GM19025 (cell line): ENCODE data around the gene DEGS1.

ENCODE experiments used
- ATAC-seq: cut with Tn5 transposase; IDR thresholded peaks from one replicate; pipeline ENCODE4 v1.9.1; 2021; ENCODE audit warnings: mild to moderate bottlenecking, low read depth, moderate library complexity; ENCODE audit not compliant: unreplicated experiment

DEGS1 gene

DNA sequence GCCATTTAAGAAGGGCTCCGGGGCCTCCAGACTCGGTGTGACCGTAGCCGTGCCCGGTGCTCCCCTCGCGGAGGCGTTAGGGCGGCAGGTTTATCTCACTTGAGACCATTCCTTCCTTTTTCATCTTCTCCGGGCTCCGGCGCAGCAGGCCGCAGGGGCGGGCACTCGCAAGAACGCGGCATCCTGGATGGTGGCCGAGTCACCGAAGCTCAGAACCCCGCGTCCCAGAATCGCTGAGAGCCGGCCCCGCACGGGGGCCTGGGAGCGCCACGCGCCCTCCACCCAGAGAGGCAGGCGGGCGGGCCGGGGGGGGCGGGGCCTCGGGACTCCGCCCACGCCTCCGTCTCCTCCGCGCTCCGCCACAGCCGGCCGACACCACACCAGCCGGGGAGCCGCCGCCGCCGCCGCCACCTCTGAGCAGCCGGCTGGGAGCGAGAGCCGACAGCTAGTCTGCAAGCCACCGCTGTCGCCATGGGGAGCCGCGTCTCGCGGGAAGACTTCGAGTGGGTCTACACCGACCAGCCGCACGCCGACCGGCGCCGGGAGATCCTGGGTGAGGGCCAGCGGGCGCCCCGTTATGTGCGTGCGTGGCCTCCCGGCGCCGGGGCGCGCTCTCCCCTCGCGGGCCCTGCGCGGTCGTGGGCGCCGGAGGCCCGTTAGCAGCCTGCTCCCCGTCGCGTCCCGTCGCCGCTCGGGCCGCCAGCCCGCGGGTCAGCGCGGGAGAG lies at the start of gene DEGS1:
Gene DEGS1 (plus strand): TSS at position 375 of the 725 bp plus-strand sequence. CDS start 97 bp downstream, at position 472.
- peak; percentile 69 for ATAC-seq

DNA sequence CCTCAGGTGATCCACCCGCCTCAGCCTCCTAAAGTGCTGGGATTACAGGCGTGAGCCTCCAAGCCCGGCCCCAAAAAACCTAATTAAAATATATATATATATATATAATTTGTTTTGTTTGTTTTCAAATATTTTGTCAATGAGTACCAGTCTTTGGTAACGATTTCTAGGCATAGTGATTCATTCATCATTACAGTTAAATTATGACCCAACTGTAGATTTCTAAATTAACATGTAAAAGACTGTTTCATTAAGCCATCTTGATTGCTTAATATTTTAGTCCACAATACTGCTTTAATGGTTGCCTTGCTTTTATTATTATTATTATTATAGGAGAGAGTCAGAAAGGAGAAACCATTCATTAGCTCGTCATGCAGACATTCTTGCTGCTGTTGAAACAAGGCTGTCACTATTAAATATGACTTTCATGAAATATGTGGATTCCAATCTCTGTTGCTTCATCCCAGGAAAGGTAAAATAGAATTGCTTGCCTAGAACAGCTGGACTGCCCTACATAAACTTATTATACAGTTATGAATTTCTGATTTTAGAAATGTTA lies 49.2 kb upstream of the DEGS1 start:
- ATAC-seq = no peak

DNA sequence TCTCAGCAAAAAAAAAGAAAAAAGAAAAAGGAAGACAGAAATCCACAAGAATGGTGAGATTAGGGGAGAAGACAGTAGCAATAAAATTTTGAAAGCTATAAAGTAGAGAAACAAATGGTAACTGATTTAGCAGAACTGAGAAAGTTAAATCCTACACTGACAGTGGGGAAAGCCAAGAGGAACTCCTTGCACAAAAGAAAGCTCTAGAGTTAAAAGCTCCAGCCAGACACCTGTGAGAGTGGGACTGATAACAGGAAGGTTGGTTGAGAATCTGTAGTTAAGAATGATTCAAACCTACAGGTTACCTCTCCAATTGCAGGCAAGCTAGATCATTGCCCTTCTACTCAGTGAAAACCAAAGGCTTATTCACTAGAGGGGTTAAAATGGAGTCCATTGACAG lies 45.5 kb upstream of the DEGS1 start:
- no peak for ATAC-seq

DNA sequence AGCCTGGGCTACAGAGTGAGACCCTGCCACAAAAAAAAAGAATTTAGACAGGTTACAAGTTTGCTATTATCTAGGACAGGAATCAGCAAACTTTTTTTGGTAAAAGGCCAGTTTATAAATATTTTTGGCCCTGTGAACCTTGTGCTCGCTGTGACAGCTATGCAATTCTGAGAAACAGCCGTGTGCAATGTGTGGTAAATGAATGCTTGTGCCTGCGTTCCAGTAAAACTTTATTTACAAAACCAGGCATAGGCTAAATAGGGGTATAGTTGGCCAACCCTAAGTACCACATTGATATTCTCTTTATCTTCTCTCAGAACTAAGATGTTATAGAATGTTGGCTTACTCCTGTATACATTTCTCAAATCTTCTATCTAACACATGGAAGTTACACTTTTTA lies 44.8 kb upstream of the DEGS1 start:
- no peak for ATAC-seq

DNA sequence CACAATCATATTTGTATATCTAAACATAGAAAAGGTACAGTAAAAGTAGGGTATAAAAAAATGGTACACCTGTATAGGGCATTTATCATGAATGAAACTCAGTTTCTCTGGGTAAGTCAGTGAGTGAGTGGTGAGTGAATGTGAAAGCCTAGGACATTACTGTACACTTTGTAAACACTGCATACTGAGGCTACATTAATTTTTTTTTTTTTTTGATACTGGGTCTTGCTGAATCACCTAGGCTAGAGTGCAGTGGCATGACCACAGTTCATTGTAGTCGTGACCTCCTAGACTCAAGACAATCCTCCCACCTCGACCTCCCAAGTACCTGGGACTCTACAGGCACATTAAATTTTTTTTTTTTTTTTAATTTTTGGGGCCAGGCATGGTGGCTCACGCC lies 41.3 kb upstream of the DEGS1 start:
- no peak for ATAC-seq

DNA sequence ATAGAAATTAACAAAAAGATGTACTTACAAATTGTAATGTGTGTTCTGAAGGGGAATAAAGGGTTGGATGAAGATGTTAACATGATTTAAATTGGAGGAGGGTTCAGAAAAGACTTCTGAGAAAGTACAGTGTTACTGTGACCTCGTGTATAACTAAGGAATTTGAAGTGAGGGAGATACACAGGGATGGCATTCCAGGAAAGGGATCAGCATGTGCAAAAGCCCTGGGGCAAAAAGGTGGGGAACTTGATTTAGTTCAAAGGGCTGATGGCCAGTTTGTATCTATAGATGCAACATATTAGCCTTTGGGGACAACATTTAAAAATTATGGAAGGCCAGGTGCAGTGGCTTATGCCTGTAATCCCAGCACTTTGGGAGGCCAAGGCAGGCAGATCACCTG lies 33.3 kb upstream of the DEGS1 start:
- no peak for ATAC-seq

DNA sequence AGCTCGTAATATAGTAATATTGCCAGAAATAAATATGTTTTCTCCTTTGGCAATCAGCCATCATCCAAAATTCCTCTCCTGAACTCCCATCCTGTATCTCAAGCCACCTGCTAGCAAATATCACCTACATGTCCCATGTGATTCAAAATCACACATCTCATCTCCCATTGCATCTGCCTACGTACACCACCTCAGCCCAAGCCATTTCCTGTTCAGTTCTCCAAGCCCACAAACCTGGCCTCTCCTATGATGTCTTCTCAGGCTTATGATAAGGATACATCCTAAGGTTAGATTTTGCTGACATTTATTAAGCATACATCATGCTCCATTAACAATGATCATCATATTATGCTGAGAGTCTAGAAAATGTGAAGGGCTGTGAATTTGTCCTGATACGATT lies 31.9 kb upstream of the DEGS1 start:
- ATAC-seq = no peak

DNA sequence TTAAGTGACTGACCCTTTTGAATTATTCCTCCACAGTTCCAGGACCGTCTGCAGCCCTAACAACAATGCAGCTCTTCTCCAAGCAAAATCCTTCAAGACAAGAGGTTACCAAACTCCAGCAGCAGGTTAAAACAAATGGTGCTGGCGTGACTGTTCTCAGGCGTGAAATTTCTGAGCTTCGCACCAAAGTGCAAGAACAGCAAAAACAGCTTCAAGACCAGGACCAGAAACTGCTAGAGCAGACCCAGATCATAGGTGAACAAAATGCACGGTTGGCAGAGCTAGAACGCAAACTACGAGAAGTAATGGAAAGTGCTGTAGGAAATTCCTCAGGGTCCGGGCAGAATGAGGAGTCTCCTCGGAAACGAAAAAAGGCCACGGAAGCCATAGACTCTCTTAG lies 25.7 kb upstream of the DEGS1 start:
- no peak for ATAC-seq

DNA sequence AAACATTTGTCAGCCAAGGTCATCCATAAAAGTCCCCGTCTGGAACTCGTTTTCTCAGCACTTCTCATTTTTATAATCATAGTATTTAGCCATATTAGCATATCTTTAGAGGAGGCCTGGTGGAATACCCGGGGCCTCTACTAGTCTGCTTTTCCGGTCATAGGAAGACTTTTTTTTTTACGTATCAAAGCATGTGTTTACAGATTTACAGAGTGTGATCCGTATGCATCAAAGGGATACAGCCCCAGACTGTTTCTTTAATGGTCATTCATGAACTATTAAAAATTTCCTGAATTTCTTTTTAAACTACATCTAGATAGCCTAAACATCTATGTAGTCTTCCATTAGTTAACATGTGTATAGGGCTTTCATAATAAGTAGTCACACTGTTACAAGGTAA lies 23.5 kb upstream of the DEGS1 start:
- ATAC-seq = no peak

DNA sequence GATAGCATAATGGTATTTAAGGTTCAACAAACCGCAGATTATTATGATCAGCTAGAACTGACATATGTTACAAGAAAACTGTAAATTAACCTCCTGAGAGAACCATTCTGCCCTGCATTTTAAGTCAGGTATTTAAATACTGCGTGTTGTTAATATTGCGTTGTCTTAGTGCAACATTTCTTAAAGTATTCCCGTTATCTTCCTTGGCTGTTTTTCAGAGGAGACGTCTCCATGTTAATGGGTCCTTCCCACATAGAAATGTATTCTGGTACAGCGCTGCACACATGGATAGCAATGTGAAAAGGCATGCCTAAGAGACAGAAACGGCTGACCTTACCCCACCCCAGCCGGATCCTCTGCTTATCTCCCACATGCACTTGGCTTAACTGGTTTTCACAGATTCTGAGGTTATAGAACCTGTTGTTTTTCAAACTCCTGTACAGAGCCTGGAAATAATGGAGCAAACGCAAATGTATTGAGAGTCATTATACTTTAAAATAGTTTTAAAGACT lies 22.8 kb upstream of the DEGS1 start:
- ATAC-seq = no peak

DNA sequence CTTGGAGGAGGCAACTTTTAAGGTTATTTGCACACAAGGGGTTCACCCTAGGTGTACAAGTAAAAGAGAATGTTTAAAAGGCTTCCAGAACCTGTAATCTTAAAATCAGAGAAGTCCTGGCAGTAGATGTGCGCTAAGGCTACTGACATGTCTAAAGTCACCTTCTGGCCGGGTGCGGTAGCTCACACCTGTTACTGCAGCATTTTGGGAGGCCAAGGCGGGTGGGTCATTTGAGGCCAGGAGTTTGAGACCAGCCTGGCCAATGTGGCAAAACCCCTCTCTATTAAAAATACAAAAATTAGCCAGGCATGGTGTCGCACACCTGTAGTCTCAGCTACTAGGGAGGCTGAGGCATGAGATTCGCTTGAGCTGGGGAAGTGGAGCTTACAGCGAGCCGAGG lies 20.3 kb upstream of the DEGS1 start:
- no peak for ATAC-seq

DNA sequence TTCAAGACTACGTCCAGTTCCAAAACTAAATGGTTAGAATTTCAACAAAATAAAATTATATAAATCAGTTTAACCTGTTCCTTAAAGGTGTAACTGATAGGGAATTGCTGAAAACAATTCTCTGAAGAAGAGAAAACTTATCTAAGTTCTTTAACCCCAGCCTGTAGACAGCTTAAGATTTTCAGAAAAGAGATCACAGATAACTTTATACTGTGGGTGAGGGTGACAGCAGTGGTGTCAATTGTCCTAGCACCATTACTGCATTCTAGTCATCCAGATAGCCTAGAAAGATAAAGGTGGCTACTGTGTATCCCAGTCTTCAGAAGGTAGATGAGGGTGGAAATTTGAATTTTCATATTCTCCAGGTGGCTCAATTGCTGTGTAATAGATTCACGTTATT lies 19.7 kb upstream of the DEGS1 start:
- no peak for ATAC-seq

DNA sequence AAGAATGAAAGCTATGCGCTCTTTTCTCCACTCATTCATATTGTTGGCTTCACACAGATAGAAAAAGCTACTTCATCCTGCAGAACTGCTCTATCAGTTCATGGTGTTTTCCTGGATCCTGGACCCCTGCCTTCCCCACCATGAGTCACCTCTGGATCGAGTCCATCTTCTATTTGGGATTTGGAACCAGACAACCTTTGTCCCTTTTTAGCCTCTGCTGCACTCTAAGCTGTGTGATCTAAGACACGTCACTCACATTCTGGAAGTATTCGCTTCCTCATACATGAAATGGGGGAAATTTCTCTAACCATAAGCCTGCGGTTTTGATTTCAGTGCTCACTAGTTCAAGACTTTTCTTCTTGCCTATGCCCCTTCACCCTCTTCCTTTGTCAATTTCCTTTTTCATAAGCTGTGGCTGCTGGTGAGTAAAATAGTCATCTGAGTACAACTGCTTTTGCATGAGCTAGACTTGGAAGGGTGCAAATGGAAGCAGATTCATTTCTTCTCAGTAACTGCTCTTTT lies 14.1 kb upstream of the DEGS1 start:
- peak; percentile 97 for ATAC-seq

DNA sequence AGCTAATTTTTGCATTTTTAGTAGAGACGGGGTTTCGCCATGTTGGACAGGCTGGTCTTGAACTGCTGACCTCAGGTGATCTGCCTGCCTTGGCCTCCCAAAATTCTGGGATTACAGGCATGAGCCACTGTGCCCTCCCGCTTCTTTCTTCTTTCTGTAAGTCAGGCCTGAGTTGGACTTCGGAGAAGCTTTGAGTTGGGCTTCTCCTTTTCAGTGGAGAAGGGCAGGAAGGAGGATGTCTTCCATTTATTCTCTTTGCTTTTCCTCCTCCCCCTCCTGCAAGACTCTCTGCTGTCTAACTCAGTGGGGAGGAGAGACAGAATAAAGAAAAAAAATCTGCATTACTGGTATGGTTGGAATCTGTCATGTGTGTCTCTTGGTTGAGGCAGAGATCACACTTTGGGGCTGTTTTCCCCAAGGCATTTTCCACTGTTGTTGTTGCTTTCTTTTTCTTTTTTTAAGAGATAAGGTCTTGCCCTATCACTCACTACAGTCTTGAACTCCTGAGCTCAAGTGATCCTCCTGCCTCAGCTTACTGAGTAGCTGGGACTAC lies 13.2 kb upstream of the DEGS1 start:
- ATAC-seq = no peak

DNA sequence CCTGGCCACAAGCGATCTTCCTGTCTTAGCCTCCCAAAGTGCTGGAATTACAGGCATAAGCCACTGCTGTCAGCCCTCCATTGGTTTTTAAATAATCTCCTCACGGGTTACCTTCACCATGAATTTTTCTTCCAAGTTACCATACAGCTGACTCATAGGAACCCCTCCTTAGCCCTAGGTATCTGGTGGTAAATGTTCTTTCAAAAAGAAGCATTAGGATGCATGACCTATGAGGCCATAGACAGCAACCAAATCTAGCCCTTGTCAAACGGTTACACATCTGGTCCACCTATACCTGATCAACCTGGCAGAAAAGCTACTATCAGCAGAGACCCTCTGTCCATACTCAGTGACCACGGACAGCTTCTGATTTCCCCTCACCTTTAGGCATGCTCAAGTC lies 12.7 kb upstream of the DEGS1 start:
- no peak for ATAC-seq

DNA sequence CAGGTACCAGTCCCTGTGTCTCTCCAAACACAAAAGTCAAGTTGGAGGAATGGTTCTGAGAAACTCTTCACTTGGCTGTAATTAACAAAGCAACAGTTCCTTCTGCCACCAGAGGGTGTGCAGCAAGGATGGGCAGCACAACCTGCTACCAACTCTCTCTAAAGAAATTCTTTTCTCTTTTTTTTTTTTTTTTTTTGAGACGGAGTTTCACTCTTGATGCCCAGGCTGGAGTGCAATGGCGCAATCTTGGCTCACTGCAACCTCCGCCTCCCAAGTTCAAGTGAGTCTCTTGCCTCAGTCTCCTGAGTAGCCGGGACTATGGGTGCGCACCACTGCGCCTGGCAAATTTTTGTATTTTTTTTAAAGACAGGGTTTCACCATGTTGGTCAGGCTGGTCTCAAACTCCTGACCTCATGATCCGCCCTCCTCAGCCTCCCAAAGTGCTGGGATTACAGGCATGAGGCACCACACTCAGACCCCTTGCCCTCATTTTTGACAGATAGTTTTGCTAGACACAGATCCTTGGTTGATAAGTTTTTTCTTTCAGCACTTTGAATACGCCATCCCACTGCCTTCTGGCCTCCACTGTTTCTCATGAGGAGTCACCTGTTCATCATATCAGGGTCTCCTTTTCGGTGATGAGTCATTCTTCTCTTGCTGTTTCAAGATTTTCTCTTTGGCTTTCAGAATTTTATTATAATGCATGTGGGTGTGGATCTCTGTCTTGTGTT lies 12.1 kb upstream of the DEGS1 start:
- no peak for ATAC-seq

DNA sequence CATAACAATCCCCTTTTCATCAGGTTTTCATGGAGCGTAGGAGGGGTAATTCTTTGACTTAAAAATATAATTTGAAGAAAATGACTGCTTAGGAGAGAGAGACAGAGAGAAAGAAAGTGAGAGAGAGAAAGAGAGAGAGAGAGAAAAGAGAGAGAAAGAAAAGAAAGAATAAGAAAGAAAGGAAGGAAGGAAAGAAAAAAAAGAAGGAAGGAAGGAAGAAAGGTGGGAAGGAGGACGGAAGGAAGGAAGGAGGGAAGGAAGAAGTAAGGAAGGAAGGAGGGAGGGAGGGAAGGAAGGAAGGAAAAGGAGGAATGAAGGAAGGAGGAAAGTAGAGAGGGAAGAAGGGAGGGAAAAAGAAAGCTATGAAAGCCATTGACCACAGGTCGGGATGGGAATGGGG lies 10.8 kb upstream of the DEGS1 start:
- no peak for ATAC-seq

DNA sequence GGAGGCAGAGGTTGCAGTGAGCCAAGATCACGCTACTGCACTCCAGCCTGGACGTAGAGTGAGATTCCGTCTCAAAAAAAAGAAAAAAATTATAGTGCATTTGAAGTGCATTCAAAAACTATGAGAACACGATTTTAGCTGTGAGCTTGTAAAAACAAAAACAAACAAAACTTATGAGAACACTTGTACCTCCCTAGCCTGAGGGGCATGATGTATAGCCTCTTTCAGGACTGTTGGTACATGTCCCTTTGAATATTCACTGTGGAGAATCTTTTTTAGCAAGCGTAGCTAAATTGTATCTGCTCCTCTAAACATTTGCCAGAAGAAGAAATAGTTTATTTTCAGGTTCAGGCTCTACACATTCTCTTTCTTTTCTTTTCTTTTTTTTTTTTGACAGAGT lies 9.5 kb upstream of the DEGS1 start:
- no peak for ATAC-seq

DNA sequence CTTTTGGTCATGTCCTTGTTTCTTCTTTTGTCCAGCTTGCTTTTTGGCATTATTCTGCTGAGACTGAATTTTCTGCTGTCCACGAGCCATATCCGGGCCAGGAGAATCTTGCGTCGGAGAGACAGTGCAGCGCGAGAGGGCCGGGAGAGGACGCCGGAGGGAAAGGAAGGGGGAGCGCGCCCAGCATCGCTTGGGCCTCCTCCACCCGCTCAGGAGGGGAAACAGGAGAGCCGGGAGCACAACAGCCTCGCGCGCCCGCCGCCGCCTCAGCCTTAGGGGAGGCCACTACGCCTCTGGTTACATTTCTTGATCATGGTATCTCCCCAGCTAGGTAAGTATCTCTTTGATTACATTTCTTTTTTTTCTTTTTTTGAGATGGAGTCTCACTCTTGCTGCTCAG lies 7.4 kb upstream of the DEGS1 start:
- ATAC-seq = no peak

DNA sequence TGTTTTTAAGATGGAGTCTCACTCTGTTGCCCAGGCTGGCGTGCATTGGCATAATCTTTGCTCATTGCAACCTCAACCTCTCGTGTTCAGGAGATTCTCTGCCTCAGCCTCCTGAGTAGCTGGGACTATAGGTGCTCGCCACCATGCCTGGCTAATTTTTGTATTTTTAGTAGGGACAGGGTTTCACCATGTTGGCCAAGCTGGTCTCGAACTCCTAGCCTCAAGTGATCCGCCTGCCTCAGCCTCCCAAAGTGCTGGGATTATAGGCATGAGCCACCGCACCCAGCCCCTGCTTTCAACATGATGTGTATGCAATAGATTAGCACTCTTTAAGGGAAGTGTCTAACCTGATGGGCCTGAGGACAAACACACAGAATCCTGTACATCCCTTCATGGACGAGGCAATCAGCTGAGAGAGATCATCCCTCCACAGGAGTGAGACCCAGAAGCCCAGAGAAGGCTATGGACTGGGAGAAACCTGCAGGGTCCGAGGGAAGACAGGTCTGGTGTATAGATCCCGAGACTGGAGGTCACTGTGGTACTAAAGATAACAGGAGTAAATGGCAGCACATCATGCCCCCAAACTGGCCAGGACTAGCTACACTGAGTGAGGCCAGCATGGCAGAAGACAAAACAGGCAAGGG lies 5.6 kb upstream of the DEGS1 start:
- ATAC-seq = no peak

DNA sequence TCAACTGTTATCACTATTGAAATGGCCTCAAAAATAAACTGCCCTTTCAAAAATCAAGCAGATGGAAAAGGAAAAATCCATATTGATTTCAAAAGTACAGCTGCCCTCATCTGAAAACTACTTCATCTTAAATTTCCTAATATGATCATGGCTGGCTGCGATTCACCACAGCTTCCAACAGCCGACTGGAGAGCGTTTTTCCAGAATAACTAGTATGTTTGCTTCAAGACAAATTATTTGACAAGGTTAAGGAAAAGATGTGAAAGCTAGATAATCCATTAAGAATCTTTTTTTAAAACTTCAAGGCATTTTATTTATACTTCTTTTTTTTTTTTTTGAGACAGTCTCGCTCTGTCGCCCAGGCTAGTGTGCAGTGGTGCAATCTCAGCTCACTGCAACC lies 4.1 kb upstream of the DEGS1 start:
- ATAC-seq = no peak
